ENCODE data around the gene SLC22A1.
"Not testable (repeated sequence)": the region's sequence is repeated elsewhere in the genome, so short reads cannot be mapped to it uniquely, and the experiment has no call there.

SLC22A1 gene

GRCh38 chr6:160121981-160122380, 366 bp downstream of the SLC22A1 start:
- in situ Hi-C loops (cut with MboI; ENCODE audit: low sequenced_read_pairs) = no loop called here

DNA sequence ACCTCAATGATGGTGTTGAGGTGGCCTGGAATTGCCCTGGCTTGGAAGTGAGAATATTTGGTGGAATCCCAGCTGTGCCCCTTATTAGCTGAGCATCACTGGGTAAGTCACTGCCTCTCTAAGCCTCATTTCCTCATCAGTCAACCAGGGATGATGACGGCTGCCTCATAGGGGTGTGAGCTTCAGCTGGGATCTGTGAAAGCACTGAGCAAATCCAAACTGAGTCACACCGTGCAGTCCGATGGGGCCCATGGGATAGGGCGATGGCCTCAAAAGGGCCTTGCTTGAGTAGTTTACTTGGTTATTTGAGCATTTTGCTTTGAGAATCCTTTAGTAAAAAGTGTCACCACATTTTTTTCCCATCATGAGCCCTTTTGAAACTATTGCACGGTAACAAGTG, 1.1 kb downstream of the SLC22A1 start:
- in situ Hi-C loops (cut with MboI; ENCODE audit: low sequenced_read_pairs) = no loop called here

- in situ Hi-C loops (cut with MboI; ENCODE audit: low sequenced_read_pairs) = no loop called here
Observed at GRCh38 chr6:160124007-160124406, 2.4 kb downstream of the SLC22A1 start.

GRCh38 chr6:160124605-160125004, 3.0 kb downstream of the SLC22A1 start:
- in situ Hi-C loops (cut with MboI; ENCODE audit: low sequenced_read_pairs) = no loop called here

GRCh38 chr6:160125105-160125504, 3.5 kb downstream of the SLC22A1 start:
- in situ Hi-C loops (cut with MboI; ENCODE audit: low sequenced_read_pairs) = not testable (repeated sequence)

GRCh38 chr6:160127270-160128124, 5.9 kb downstream of the SLC22A1 start:
- in situ Hi-C loops (cut with MboI; ENCODE audit: low sequenced_read_pairs) = no loop called here

GRCh38 chr6:160128125-160128683, 6.6 kb downstream of the SLC22A1 start:
- in situ Hi-C loops (cut with MboI; ENCODE audit: low sequenced_read_pairs) = no loop called here

DNA sequence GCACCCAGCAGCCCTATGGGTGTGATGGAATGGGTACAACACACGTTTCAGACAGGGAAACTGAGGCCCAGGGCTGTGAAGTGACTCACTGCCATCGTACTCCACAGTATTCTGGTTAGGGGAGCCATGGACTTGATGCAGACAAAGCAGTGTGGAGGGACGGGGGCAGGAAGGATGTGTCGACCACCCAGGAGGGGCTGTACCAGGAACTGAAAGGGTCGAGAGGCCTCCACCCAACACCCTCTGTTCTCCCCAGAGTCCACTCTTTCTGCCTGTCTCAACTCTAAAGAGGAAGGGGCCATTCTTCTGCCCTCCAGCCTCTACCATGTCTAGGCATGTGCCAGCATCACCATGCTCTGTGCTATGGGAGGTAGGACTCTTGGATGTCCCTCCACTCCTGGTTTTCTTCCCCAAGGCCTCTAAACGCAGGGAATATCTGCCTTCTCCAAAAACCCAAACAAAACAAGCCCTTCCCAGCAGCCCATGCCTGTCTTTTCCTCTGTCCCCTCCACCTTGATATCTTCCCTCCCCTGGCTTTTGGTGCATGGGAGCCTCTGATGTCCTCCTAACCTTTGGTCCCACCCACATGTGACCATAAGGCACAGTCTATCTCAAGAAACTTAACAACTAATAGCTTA, 7.4 kb downstream of the SLC22A1 start:
- in situ Hi-C loops (cut with MboI; ENCODE audit: low sequenced_read_pairs) = no loop called here

DNA sequence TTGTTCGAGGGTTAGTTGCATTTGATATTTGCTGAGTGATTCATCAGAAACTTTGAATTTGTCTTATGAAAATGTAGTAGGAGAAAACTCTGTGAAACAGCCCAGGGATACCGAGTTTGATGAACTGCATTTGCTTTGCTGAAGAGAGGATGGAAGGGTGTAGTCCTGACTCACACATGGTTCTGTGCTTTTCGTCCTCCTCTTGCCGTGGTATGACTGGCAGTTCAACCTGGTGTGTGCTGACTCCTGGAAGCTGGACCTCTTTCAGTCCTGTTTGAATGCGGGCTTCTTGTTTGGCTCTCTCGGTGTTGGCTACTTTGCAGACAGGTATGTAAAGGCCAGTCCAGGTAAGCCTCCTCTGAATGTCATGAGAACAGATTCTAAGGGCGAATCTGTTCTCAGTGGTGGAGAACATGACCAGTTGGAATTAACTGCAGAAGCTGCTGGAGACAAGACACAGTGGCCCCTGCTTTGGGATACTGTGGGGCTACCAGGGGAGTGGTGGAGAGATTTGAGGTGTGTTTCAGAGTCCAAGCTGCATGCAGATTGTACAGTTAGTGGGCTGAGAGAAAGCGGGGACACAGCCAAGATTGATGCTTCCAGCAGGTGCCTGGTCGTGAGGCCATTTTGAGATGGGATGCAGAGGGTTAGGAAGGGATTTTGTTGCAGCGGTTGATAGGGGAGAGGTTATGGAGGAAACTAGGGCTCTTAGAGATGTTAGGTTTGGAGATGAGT, 8.4 kb downstream of the SLC22A1 start:
- in situ Hi-C loops (cut with MboI; ENCODE audit: low sequenced_read_pairs) = no loop called here

GRCh38 chr6:160130729-160131484, 9.3 kb downstream of the SLC22A1 start:
- in situ Hi-C loops (cut with MboI; ENCODE audit: low sequenced_read_pairs) = no loop called here

DNA sequence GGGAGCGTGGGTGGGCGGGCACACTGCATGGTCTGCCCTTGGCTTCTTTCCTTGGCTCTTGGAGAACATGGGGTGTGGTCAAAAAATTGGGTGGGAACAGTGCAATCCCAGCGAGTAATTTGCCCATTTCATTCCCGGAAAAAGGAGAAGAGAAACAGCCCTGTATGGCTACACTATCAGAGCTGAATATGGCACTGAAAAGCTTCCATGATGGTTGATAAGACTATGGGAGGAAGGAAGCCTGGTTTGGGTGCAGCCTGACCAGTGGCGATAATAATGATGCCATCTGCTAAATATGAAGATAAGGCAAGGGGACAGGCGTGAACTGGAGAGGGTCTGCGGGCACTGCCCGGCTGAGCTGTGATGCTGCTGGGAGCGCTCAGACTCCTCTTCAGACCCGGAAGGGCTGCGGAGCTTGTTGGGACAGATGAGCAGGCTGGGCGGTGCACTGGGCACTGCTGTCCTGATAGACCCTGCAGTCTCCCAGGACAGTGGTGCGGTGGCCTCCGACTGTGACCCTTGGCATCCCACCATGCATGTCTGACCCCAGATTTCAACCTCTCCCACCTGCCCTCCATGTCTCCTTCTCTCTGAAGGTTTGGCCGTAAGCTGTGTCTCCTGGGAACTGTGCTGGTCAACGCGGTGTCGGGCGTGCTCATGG, 10.2 kb downstream of the SLC22A1 start:
- in situ Hi-C loops (cut with MboI; ENCODE audit: low sequenced_read_pairs) = no loop called here

- in situ Hi-C loops (cut with MboI; ENCODE audit: low sequenced_read_pairs) = no loop called here
Observed at GRCh38 chr6:160132297-160132637, 10.7 kb downstream of the SLC22A1 start.

- in situ Hi-C loops (cut with MboI; ENCODE audit: low sequenced_read_pairs) = no loop called here
Observed at GRCh38 chr6:160132776-160133338, 11.2 kb downstream of the SLC22A1 start.

DNA sequence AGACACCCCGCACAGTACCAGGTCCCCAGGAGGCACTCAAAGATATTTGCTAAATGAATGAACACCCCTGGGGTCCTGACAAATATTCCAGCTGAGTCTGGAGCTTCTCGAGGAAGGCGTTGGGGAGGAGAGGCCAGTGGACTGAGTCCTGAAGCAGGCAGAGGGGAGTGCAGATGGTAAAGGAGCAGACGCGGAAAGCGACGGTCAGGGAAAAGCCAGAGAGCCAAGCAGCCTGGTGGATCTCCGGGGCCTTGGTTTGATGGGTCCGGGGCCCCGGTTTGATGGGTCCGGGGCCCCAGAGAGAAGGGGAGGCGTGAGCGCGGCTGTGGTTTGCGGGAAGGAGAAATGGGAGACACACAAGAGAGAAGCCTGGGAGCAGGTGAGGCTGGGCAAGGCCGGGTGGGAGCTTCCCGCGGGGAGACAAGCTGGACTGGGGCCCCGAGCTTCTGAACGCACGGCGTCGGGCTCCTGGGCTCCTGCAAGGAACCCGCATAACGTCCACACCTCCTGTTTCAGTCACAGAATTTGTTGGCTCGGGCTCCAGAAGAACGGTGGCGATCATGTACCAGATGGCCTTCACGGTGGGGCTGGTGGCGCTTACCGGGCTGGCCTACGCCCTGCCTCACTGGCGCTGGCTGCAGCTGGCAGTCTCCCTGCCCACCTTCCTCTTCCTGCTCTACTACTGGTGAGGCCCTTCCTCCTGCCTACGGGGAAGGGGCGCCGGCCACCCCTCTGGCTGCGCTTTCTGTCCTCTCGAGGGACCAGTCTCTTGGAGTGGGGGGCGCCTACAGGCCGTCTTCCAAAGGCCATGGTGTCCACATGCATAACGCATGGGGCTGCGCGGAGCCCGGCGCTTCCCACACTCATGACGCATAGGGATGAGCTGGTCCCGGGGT, 12.1 kb downstream of the SLC22A1 start:
- in situ Hi-C loops (cut with MboI; ENCODE audit: low sequenced_read_pairs) = no loop called here

DNA sequence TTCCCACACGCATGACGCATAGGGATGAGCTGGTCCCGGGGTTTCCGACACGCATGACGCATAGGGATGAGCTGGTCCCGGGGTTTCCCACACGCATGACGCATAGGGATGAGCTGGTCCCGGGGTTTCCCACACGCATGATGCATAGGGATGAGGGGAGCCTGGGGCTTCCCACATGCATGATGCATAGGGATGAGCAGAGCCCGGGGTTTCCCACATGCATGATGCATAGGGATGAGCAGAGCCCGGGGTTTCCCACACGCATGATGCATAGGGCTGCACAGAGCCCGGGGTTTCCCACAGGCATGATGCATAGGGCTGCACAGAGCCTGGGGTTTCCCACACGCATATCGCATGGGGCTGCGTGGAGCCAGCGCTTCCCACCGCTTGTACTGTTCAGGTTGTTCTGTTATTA, 12.7 kb downstream of the SLC22A1 start:
- in situ Hi-C loops (cut with MboI; ENCODE audit: low sequenced_read_pairs) = not testable (repeated sequence)

- in situ Hi-C loops (cut with MboI; ENCODE audit: low sequenced_read_pairs) = no loop called here
Observed at GRCh38 chr6:160134779-160135547, 13.3 kb downstream of the SLC22A1 start.

DNA sequence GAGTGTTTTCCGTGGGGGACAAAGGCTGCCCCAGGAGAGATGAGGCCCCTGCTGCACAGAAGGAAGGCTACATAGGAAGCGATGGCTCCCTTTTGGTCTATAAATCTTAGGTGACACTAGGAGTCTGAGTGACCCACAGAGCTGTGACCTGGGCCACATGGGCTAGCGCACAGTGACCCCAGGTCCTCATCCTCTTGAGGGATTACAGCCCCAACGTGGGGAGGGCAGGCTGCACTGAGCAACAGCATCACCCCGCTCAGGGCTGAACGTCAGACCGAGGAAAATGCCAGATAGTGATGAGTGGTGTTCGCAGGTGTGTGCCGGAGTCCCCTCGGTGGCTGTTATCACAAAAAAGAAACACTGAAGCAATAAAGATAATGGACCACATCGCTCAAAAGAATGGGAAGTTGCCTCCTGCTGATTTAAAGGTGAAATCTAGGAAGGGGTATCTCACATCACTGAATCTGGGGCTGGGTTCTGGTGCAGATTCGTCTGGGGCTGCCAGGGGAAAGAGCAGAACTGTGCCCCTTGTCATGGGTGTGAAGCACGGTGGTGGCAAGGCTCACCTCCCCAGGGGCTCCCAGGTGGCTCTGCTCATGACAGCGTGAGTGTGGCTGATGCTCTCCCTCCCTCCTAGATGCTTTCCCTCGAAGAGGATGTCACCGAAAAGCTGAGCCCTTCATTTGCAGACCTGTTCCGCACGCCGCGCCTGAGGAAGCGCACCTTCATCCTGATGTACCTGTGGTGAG, 14.5 kb downstream of the SLC22A1 start:
- in situ Hi-C loops (cut with MboI; ENCODE audit: low sequenced_read_pairs) = no loop called here

All from HL-60/S4 treated with retinoic acid at 250 ng/mL for 4 days and 3 days (cell line).